Measurements from ENCODE around the gene UPF1.

- no peak for TF ChIP-seq SUZ12 (IDR thresholded peaks at IDR 0.05; ENCODE audit: extremely low read depth, insufficient read depth, insufficient read length)
- TF ChIP-seq YY1 (IDR thresholded peaks at IDR 0.05; ENCODE audit: insufficient read depth, insufficient read length) = no peak
These were observed 2.9 kb downstream of the UPF1 start for GRCh38 chr19:18834644-18834984.

Measured in NT2/D1 (cell line).